ENCODE measurements around the gene BMP7. TPM values are rescaled to one million over a fixed set of nuclear protein-coding genes. Genes with fewer than 3 reads are reported as not detected.

BMP7 gene
- total RNA-seq, 1 donor from 2014 or later, result not detected

- intact Hi-C loops (cut with micrococcal nuclease), result no loop called here
- Mint-ChIP-seq H3K4me3 (ENCODE audit: low read depth) (no peak overlapping the region), H3K9me3 (no peaks in the 10 kb centered on the region), H3K27me3 (ENCODE audit: low read depth) (no peaks in the 10 kb centered on the region), H3K36me3 (ENCODE audit: low read depth) (no peaks in the 10 kb centered on the region), H3K4me1 (ENCODE audit: low read depth) (peaks cover 4% of the 10 kb centered on the region), H3K27ac (no peak overlapping the region)
- DNase-seq (ENCODE audit: low spot score), result no peak
Measured at GRCh38 chr20:57122536-57123489, 143.6 kb downstream of the BMP7 start.

DNA sequence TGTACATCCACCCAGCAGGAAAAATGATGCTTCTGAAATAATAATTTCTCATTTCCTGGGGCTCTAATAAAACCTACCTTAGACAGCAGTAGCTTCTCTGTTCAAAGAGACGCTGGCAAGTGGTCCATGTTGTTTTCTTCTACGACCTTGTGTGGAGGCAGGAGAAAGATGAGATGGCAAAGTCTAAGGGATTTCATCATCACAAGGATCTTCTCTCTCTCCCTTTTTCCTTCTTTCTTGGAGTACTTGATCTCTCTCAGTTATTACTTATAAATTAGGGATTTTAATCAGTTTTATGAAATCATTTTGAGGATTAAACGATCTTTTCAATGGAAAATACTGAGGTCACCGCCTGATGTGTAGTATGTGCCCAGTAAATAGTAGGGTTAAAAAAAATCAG, 147.5 kb downstream of the BMP7 start:
- intact Hi-C loops (cut with micrococcal nuclease), result no loop called here
- H3K27ac Mint-ChIP-seq, result no peak overlapping the region
- DNase-seq (ENCODE audit: low spot score), result no peak
- no peaks in the 10 kb centered on the region for H3K4me1 Mint-ChIP-seq (ENCODE audit: low read depth)
- H3K36me3 Mint-ChIP-seq (ENCODE audit: low read depth), result no peaks in the 10 kb centered on the region
- no peaks in the 10 kb centered on the region for H3K27me3 Mint-ChIP-seq (ENCODE audit: low read depth)
- no peaks in the 10 kb centered on the region for H3K9me3 Mint-ChIP-seq
- H3K4me3 Mint-ChIP-seq (ENCODE audit: low read depth), result no peak overlapping the region

Other genes starting within 250 kb of the BMP7 start
- gene SPO11, start 63.2 kb upstream of the BMP7 start, total RNA-seq, result not detected in 2 replicates
- 46.8 and 48.1 TPM in 2 replicates for gene RAE1, start 84.6 kb upstream of the BMP7 start, total RNA-seq
- gene RBM38, start 124.8 kb upstream of the BMP7 start, total RNA-seq, result 88.9 and 89.5 TPM in 2 replicates

All from activated T-helper 2 cell treated with anti-CD3 and anti-CD28 coated beads, Interferon-gamma antibody, Interleukin-2, Interleukin-4, amounts not matched to agents 10 μg/mL and 5 μg/mL and 100 μg/mL, durations not matched to agents 14 hours and 24 hours and 36 hours (primary cell).